Activated CD4-positive, alpha-beta T cell treated with anti-CD3 and anti-CD28 coated beads, Interleukin-2, amount 10 ng/mL, durations not matched to agents 24 days and 14 days (primary cell): ENCODE results near the gene DIS3L2. TPM values are rescaled to one million over a fixed set of nuclear protein-coding genes. Genes with fewer than 3 reads are reported as not detected.

Experiments
- DNase-seq: peaks from one replicate; pipeline ENCODE4 v3.0.0; 2022
- H3K27ac Mint-ChIP-seq: one replicate; pipeline ENCODE4 v1.8.0; 2022; ENCODE audit warnings: mild to moderate bottlenecking, mixed read lengths
- H3K27me3 Mint-ChIP-seq: one replicate; pipeline ENCODE4 v1.8.0; 2022; ENCODE audit warnings: mixed read lengths
- H3K36me3 Mint-ChIP-seq: one replicate; pipeline ENCODE4 v1.8.0; 2022; ENCODE audit warnings: low read depth, mild to moderate bottlenecking, mixed read lengths
- H3K4me1 Mint-ChIP-seq: one replicate; pipeline ENCODE4 v1.8.0; 2021; ENCODE audit warnings: mixed read lengths
- H3K4me3 Mint-ChIP-seq: one replicate; pipeline ENCODE4 v1.8.0; 2022; ENCODE audit warnings: mild to moderate bottlenecking, moderate library complexity, mixed read lengths
- H3K9me3 Mint-ChIP-seq: one replicate; pipeline ENCODE4 v1.8.0; 2021; ENCODE audit warnings: mixed read lengths
- intact Hi-C: fragments of 100-400 bp; cut with micrococcal nuclease; formaldehyde crosslinking; loops from one replicate; pipeline ENCODE4 v1.15.1; 2023
- total RNA-seq: library from RNA; stranded (reverse); gene quantifications from 2 replicates; pipeline ENCODE4 v1.2.3, GENCODE V29; 2022

The DIS3L2 gene
- total RNA-seq, result 27.8 and 29.5 TPM in 2 replicates

- peaks cover 9% of the 10 kb centered on the region for H3K36me3 Mint-ChIP-seq
- peak; percentile 94 for DNase-seq
- peak within 1 kb of the TSS; percentile 92 for H3K4me3 Mint-ChIP-seq
- H3K27ac Mint-ChIP-seq, result peak within 1 kb of the TSS; percentile 94
- H3K27me3 Mint-ChIP-seq, result peaks cover 2% of the 10 kb centered on the region
- intact Hi-C loops, result loop anchor here (1.0 kb wide), 1 partner anchor 180 kb away; the partner anchor contains the start of gene PDE6D
- peaks cover 22% of the 10 kb centered on the region for H3K4me1 Mint-ChIP-seq
- peaks cover 6% of the 10 kb centered on the region for H3K9me3 Mint-ChIP-seq
Observed at GRCh38 chr2:231961349-231962166, at the start of gene DIS3L2. Gene DIS3L2, plus strand, starts transcription at chr2:231961713. Its CDS starts 53,215 bp downstream, at chr2:232014928.

GRCh38 chr2:231914077-231914690 is 47.3 kb upstream of the DIS3L2 start:
- no peak for DNase-seq
- Mint-ChIP-seq H3K4me1 (peaks cover 12% of the 10 kb centered on the region), H3K9me3 (no peaks in the 10 kb centered on the region), H3K27ac (no peak overlapping the region), H3K4me3 (no peak overlapping the region), H3K27me3 (peaks cover 5% of the 10 kb centered on the region), H3K36me3 (no peaks in the 10 kb centered on the region)
- intact Hi-C loops, result no loop called here

- H3K36me3 Mint-ChIP-seq, result no peaks in the 10 kb centered on the region
- no peaks in the 10 kb centered on the region for H3K9me3 Mint-ChIP-seq
- DNase-seq, result no peak
- no peaks in the 10 kb centered on the region for H3K4me1 Mint-ChIP-seq
- intact Hi-C loops, result no loop called here
- no peak overlapping the region for H3K4me3 Mint-ChIP-seq
- H3K27ac Mint-ChIP-seq, result no peak overlapping the region
- H3K27me3 Mint-ChIP-seq, result peaks cover 10% of the 10 kb centered on the region
Observed at GRCh38 chr2:231917280-231918066, 44.0 kb upstream of the DIS3L2 start.

DNA sequence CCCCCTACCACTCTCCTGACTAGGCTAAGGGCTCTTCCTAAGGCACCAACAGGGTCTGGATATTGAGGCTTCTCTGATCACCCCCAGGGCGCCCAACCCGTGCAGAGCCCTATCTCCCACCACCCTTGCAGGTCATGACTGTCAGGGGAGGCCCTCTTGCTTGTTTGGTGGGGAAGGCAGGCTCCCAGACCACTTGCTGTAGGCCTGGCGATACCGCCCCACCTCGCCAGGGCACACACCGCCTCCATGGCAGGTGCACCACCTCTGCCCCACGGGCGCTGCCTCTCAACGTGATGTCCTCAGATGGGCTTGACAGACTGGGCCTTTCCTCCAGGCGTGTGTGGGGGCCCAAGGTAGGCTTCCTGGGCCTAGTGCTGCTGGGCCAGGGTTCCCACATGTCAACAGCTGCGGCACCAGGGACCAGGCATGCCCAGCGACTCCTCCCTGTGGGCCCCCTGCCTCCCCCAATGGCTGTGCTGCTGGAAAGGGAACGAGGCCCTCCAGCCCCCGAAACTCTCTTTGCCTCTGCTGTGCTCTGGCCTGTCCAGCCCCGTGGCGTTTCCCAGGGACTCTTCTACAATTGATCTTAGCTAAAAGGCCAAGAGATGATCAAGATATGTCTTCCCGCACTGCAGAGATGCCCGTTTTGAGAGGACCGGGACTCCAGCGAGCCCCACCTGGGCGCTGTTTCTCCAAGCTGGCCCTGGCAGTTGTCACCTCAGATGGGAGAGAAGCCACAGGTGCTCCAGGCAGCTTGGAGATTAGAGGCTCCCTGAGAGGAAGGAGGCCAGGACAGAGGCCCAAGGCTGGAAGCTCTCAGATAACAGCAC is 42.8 kb upstream of the DIS3L2 start:
- Mint-ChIP-seq H3K27ac (no peak overlapping the region), H3K27me3 (peaks cover 15% of the 10 kb centered on the region), H3K4me1 (no peaks in the 10 kb centered on the region), H3K36me3 (no peaks in the 10 kb centered on the region), H3K9me3 (no peaks in the 10 kb centered on the region), H3K4me3 (no peak overlapping the region)
- no peak for DNase-seq
- intact Hi-C loops, result no loop called here

DNA sequence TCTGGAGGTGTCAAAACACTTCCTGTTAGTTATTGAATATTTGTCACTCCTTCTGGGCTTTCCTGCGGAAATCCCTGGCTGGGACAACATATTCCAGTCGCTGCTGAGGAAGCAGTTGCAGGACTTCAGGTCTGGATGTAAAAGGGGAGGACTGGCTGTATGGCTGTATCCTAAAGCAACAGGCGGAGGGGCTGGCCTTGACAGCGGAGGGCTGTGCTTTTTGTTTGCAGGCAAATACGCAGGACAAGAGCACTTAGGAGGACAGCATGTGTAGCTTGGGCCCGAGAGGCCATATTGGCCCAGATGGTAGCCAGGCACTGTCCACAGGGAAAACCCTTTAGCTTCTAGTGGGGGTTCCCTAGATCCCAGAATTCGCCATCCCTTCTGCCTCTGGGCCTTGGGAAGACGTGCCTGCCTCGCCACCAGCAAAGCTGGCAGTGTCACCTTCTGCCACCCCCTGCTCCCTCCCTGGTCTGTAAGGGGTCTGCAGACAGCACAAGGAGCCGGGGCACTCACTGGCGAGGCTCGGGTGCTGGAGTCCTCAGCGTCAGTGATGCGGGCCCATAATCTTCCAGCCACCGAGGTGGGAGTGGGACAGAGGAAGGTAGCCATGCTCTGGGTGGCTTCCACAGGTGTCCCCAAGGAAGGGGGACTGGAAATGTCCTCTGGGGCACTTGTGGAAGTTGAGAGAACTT is 42.0 kb upstream of the DIS3L2 start:
- Mint-ChIP-seq H3K27ac (no peak overlapping the region), H3K9me3 (no peaks in the 10 kb centered on the region), H3K4me3 (no peak overlapping the region), H3K36me3 (no peaks in the 10 kb centered on the region), H3K27me3 (peaks cover 23% of the 10 kb centered on the region), H3K4me1 (peaks cover 2% of the 10 kb centered on the region)
- intact Hi-C loops, result no loop called here
- DNase-seq, result no peak

DNA sequence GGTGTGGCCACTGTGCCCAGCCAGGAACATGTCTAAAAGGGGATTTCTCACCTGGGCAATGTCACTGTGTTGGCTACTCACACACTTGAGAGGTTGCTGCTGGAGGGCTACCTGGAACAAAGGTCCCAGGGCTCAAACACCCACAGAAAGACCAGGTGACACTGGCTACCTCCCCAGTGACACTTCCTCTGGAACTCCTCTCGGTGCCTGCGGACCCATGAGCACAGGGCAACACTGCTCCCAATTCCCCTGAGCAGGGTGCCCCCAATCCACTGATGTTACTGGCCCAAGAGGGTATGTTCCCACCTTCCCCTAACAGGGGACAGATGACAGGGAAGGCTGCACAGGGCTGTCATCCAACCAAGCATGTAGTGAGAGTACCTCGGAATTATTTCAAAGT is 41.1 kb upstream of the DIS3L2 start:
- Mint-ChIP-seq H3K9me3 (no peaks in the 10 kb centered on the region), H3K36me3 (no peaks in the 10 kb centered on the region), H3K4me1 (peaks cover 4% of the 10 kb centered on the region), H3K27ac (no peak overlapping the region), H3K27me3 (peaks cover 28% of the 10 kb centered on the region), H3K4me3 (no peak overlapping the region)
- no peak for DNase-seq
- intact Hi-C loops, result no loop called here

DNA sequence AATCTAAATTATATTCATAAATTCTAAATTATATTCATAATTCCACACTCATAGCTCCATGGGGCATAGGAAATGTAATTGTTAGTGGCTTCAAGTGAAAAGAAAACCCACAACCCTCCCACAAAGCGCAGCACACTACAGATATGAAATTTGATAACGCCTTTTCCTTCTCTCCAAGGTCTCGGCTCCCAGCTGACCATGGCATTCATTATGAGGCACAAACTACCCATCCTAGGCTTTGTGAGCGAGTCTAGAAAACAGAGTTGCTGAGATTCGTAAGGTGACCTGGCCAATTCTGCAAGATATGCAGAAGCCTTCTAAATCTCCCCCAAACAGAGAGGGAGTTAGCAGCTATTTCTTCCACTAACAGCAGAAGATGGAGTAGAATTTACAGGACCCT is 40.7 kb upstream of the DIS3L2 start:
- intact Hi-C loops, result no loop called here

DNA sequence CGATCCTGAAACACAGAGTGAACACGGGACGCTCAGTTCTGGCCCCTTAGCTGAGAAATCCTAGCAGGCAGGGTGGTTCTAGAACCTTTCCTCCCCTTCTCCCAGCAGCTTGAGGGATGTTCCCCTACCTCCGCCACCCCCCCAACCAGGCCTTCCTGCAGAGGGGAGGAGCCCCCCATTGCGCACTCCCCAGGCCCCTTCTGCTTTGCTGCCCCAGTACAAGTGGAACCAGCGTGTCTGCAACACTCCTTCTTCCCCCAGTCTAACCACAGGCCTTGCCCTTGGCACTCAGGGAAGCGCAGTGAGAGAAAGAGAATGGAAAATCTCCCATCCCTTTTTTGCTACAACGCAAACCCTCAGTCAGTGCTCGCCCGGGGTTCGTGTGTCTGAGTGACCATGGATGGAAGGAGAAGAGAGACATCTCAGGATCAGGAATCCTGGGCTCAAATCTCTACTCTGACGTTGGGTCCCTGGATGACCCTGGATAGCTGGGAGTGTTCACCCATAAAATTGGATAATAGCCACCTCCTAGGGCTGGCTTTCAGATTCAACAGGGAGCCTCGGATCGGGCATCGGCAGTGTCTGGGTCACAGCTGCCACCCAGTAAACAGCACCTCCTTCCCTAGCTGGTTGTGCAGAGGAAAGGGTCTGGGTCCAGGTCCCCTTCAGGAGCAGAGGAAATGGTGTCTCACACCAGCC is 39.1 kb upstream of the DIS3L2 start:
- peaks cover 10% of the 10 kb centered on the region for H3K4me1 Mint-ChIP-seq
- no peak overlapping the region for H3K4me3 Mint-ChIP-seq
- no peaks in the 10 kb centered on the region for H3K9me3 Mint-ChIP-seq
- no peak overlapping the region for H3K27ac Mint-ChIP-seq
- H3K36me3 Mint-ChIP-seq, result no peaks in the 10 kb centered on the region
- intact Hi-C loops, result no loop called here
- DNase-seq, result no peak
- H3K27me3 Mint-ChIP-seq, result peaks cover 34% of the 10 kb centered on the region

More for the DNA sequence above, 40.7 kb upstream of the DIS3L2 start:
- no peak for DNase-seq
- Mint-ChIP-seq H3K4me1 (peaks cover 4% of the 10 kb centered on the region), H3K36me3 (no peaks in the 10 kb centered on the region), H3K27ac (no peak overlapping the region), H3K4me3 (no peak overlapping the region), H3K27me3 (peaks cover 28% of the 10 kb centered on the region), H3K9me3 (no peaks in the 10 kb centered on the region)

DNA sequence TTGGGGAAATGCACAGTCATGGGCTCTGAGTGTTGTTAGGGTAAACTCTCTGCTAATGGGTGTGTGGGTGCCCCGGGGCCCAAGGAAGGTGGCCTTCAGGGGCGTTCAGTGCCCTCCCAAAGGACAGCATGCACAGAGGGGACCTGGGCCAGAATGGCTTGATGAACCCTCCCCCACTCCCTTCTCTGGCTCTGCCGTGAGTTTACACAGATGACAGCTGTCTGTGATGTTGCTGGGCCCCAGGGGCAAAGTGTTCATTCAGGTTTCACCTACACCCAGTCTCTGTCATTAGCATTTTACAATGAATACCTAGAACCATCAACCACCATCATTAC is 38.5 kb upstream of the DIS3L2 start:
- peaks cover 39% of the 10 kb centered on the region for H3K27me3 Mint-ChIP-seq
- no peaks in the 10 kb centered on the region for H3K9me3 Mint-ChIP-seq
- no peak overlapping the region for H3K4me3 Mint-ChIP-seq
- no peak for DNase-seq
- intact Hi-C loops, result no loop called here
- peaks cover 10% of the 10 kb centered on the region for H3K4me1 Mint-ChIP-seq
- H3K36me3 Mint-ChIP-seq, result no peaks in the 10 kb centered on the region
- no peak overlapping the region for H3K27ac Mint-ChIP-seq

DNA sequence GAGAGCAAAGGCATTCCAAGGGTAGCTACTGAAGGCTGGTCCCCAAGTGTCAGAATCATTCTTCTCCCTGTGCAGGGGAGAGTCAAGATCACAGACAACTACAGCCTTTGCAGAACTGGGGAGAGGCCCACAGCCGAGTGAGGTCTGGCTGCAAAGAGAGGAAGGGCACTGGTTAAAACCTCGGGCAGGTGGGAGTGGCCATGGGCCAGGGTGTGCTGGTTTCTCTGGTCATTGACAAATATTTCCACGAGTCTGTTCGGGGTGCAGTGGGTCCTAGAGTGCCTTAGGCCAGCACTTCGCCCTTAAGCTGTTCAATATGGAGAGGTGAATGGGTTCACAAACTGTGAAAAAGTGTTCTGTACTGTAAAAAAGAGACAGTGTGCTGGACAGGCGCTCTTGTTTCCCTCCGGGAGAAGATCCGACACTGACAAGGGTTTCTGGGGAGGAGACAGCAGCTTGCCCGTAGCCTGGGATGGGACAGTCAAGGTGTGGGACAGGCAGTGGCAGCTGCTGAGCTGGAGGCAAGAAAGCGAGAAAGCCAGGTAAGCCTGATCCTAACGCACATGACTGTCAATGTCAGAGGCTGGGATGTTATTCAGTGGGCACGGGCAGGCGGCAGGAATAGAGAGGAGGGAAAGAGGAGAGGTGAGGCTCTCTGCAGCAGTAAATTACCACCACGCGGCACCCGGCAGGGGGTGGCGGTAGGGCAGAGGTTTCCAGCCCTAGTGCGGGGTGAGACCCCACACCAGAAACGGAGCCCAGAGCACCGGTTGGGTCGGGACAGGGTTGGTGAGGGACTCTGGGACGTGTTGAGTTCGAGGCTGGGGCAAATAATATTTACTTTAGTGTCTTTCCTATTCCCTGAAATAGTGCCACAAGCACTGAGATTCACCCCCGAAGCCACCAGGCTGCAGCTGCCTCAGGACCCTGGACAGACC is 37.3 kb upstream of the DIS3L2 start:
- intact Hi-C loops, result no loop called here
- no peaks in the 10 kb centered on the region for H3K9me3 Mint-ChIP-seq
- peak overlapping the region; percentile 63 for H3K4me3 Mint-ChIP-seq
- H3K36me3 Mint-ChIP-seq, result no peaks in the 10 kb centered on the region
- H3K4me1 Mint-ChIP-seq, result peaks cover 10% of the 10 kb centered on the region
- H3K27ac Mint-ChIP-seq, result no peak overlapping the region
- H3K27me3 Mint-ChIP-seq, result peaks cover 49% of the 10 kb centered on the region
- no peak for DNase-seq

DNA sequence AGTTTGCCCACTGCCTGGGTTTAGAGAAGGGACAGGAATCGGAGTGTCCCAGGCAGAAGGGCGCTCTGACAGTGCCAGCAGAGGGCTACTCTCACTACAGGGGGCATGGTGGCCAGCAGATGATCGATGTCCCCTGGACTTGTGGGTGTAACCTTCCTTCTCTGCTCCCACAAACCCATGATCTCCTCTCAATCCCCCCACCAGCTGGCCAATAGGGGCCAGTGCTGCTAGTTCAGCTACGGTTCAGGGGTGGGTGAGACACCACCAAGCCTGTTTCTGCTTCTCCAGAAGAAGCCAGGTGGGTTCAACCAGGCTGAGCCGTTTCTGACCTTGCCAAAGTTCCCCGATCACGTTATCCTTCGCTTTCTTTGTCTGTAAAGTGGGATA is 36.6 kb upstream of the DIS3L2 start:
- no peak for DNase-seq
- no peaks in the 10 kb centered on the region for H3K9me3 Mint-ChIP-seq
- peaks cover 53% of the 10 kb centered on the region for H3K27me3 Mint-ChIP-seq
- no peak overlapping the region for H3K27ac Mint-ChIP-seq
- peak overlapping the region; percentile 63 for H3K4me3 Mint-ChIP-seq
- H3K4me1 Mint-ChIP-seq, result peaks cover 10% of the 10 kb centered on the region
- H3K36me3 Mint-ChIP-seq, result no peaks in the 10 kb centered on the region
- intact Hi-C loops, result loop anchor here (1.0 kb wide), 2 partner anchors 217 to 402 kb away; no protein-coding TSS in a partner anchor
